HUES64 (cell line): ENCODE results near the gene BSG.

Source experiments
- H3K27ac ChIP-seq: 2 replicates; pipeline ENCODE4 v1.7.0; 2013; ENCODE audit warnings: low read depth, low read length, inconsistent platforms
- H3K27me3 ChIP-seq: 2 replicates; pipeline ENCODE4 v1.6.1; 2013; ENCODE audit warnings: mild to moderate bottlenecking, low read length; ENCODE audit not compliant: insufficient read depth
- H3K36me3 ChIP-seq: 2 replicates; pipeline ENCODE4 v1.6.1; 2013; ENCODE audit warnings: mild to moderate bottlenecking, low read length; ENCODE audit not compliant: insufficient read depth
- H3K4me1 ChIP-seq: 2 replicates; pipeline ENCODE4 v1.6.1; 2013; ENCODE audit warnings: mild to moderate bottlenecking, low read length, moderate library complexity; ENCODE audit not compliant: insufficient read depth
- H3K4me3 ChIP-seq: 2 replicates; pipeline ENCODE4 v1.5.1; 2013; ENCODE audit warnings: mild to moderate bottlenecking, low read length, moderate library complexity
- H3K9ac ChIP-seq: 2 replicates; pipeline ENCODE4 v1.6.1; 2013; ENCODE audit warnings: mild to moderate bottlenecking, low read depth, low read length
- H3K9me3 ChIP-seq: 2 replicates; pipeline ENCODE4 v1.6.1; 2013; ENCODE audit warnings: low read depth, low read length; ENCODE audit not compliant: insufficient read depth
- WGBS: fragments of 150-250, 120-280 bp; methylation state at CpG from one replicate; pipeline ENCODE4 v1.1.7; 2013; ENCODE audit warnings: missing lambda C conversion rate; 5-methylcytosine and 5-hydroxymethylcytosine counted together

BSG gene

GRCh38 chr19:575527-576506 is 3.4 kb downstream of the BSG start:
- Histone ChIP-seq H3K27ac (no peak overlapping the region), H3K36me3 (peaks cover 35% of the 10 kb centered on the region), H3K27me3 (no peaks in the 10 kb centered on the region), H3K9ac (no peak overlapping the region), H3K4me1 (peaks cover 4% of the 10 kb centered on the region; the same call in 1 of the 2 replicates), H3K4me3 (0 out of 2 replicates have a peak overlapping the region, but pooled peaks have one; percentile 94), H3K9me3 (no peaks in the 10 kb centered on the region)
- 83% methylated on average over 34 of the region's 38 CpGs for WGBS

DNA sequence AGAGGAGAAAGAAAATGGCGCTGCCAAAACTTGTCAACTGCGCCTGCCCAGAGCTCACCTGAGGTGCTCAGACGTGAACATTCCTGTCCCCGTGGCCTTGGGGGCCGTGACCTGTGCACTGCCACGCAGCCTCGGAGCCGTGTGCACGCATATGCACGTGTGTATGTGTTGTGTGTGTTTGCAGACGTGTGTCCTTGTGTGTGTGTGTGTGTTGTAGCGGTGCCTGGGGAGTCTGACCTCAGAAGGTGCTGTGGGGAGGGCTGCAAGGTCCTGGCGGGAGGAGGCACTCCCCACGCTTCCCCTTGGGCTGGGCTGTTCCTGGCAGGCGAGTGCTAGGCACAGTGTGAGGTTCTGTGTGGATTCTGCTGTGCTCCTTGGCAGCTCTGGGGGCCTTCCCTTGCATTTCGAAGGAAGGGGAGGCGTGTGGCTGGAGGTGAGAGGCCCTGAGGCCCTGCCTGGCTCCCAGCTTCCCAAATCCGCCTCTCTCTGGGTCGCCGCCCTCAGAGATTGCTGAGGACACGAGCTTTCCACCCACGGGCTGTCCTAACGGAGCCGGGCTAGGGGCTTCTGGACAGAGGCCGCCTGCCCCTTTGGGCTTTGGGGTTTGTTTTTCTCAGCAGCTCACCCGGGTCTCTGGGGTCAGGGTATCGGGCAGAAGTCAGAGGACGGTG is 4.5 kb downstream of the BSG start:
- H3K4me1 ChIP-seq: peaks cover 4% of the 10 kb centered on the region; the same call in 1 of the 2 replicates
- no peak overlapping the region for H3K9ac ChIP-seq
- WGBS: 94% methylated on average over 28 of the region's 28 CpGs
- no peak overlapping the region for H3K27ac ChIP-seq
- no peaks in the 10 kb centered on the region for H3K27me3 ChIP-seq
- H3K4me3 ChIP-seq: no peak overlapping the region
- H3K36me3 ChIP-seq: peaks cover 44% of the 10 kb centered on the region
- no peaks in the 10 kb centered on the region for H3K9me3 ChIP-seq

DNA sequence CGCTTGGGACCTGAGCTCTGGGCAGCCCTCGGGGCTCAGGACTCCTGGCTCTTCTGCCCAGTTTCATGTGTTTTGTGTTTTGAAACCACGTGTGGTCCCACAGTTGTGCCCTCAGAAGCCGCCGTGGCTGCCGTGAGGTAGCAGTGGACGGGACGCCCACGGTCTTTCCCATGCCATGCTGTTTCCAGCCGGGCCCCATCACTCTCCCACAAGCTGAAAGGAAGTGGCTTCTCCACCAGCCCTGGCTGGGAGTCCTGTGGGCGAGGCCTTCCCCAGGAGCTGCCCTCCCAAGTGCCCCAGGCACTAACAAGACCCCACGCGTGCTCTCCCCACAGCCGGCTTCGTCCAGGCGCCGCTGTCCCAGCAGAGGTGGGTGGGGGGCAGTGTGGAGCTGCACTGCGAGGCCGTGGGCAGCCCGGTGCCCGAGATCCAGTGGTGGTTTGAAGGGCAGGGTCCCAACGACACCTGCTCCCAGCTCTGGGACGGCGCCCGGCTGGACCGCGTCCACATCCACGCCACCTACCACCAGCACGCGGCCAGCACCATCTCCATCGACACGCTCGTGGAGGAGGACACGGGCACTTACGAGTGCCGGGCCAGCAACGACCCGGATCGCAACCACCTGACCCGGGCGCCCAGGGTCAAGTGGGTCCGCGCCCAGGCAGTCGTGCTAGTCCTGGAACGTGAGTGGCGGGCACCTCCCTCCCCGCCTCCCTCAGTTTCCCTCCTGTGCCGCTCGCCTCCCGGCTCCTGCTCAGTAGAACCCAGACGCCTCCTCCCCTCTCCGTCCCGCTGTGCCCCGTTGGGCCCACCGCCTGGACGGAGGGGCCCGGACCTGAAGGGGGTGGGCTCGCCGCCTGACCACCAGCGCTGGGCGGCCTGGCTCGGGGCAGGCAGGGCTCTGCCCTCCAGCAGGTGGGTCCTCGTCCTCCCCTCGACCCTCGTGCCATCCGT is 5.3 kb downstream of the BSG start:
- WGBS: 94% methylated on average over 66 of the region's 66 CpGs
- Histone ChIP-seq H3K27ac (no peak overlapping the region), H3K9ac (no peak overlapping the region; the same call in 1 of the 2 replicates), H3K9me3 (no peaks in the 10 kb centered on the region), H3K4me1 (peaks cover 4% of the 10 kb centered on the region; the same call in 1 of the 2 replicates), H3K4me3 (no peak overlapping the region), H3K36me3 (peaks cover 49% of the 10 kb centered on the region), H3K27me3 (no peaks in the 10 kb centered on the region)

GRCh38 chr19:579111-579841 is 6.9 kb downstream of the BSG start:
- Histone ChIP-seq H3K27me3 (no peaks in the 10 kb centered on the region), H3K9ac (no peak overlapping the region), H3K4me1 (peaks cover 4% of the 10 kb centered on the region; the same call in 1 of the 2 replicates), H3K4me3 (no peak overlapping the region), H3K9me3 (no peaks in the 10 kb centered on the region), H3K27ac (no peak overlapping the region), H3K36me3 (peaks cover 54% of the 10 kb centered on the region)
- 96% methylated on average over 46 of the region's 46 CpGs for WGBS

DNA sequence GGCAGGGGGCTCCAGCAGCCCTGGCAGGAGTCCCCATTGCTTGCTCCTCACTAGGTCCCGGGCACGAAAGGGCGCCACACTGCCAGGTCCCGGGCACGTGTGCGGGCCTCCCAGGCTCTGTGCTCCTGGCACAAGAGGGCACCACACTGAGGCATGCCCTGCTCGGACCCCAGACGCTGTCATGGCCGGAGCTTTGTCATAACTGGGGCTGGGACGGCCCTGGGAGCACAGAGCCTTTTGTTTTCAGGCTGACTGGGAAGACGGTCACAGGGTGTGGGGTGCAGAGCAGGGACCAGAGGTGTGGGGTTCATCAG is 7.4 kb downstream of the BSG start:
- 95% methylated on average over 11 of the region's 11 CpGs for WGBS
- H3K4me3 ChIP-seq: no peak overlapping the region

DNA sequence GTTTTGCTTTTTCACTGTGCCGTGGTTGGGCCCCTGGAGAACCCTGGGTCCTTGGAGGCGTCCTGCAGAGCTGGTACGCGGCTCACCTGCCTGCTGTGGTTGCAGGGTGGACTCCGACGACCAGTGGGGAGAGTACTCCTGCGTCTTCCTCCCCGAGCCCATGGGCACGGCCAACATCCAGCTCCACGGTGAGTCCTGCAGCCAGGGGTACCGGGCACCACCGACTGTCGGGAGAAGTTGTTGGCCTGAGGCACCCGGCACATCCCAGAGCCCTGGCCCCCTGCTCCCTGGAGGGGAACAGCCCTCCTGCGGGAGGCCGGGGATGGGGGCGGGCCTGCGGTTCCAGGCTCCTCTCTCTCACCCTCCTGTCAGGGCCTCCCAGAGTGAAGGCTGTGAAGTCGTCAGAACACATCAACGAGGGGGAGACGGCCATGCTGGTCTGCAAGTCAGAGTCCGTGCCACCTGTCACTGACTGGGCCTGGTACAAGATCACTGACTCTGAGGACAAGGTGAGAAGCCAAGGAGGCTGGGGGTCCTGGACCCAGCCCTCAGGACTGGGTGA is 8.0 kb downstream of the BSG start:
- 96% methylated on average over 22 of the region's 22 CpGs for WGBS
- Histone ChIP-seq H3K9me3 (no peaks in the 10 kb centered on the region), H3K9ac (no peak overlapping the region), H3K4me3 (no peak overlapping the region), H3K36me3 (peaks cover 54% of the 10 kb centered on the region), H3K4me1 (no peaks in the 10 kb centered on the region), H3K27ac (no peak overlapping the region), H3K27me3 (no peaks in the 10 kb centered on the region)

More for the DNA sequence above, 7.4 kb downstream of the BSG start:
- no peaks in the 10 kb centered on the region for H3K27me3 ChIP-seq
- H3K27ac ChIP-seq: no peak overlapping the region
- H3K9ac ChIP-seq: no peak overlapping the region
- no peaks in the 10 kb centered on the region for H3K9me3 ChIP-seq
- H3K36me3 ChIP-seq: peaks cover 54% of the 10 kb centered on the region
- peaks cover 4% of the 10 kb centered on the region; the same call in 1 of the 2 replicates for H3K4me1 ChIP-seq

DNA sequence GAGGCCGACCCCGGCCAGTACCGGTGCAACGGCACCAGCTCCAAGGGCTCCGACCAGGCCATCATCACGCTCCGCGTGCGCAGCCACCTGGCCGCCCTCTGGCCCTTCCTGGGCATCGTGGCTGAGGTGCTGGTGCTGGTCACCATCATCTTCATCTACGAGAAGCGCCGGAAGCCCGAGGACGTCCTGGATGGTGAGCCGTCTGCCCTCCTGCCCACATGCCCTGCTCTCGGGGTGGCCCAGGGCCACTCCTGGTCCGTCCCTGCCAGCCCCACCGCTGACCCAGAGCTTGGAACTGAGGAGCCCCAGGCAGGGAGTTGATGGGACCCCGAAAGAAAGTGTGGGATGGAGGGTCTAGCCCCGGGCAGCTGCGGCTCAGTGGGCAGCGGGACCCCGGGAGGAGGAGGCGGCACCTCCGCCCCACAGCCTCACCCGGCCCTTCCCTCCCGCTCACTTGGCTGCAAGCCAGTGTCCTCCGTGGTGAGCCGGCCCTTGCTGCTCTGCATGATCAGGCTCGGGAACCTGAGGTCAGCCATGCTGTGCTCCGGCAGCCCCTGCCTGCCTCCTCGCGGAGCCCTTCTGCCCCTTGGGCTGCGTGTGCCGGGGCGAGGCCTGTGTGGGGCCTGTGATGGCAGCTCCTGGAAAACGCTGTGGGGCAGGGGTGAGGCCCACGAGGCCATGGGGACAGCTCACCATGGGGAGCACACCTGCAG is 9.2 kb downstream of the BSG start:
- peaks cover 51% of the 10 kb centered on the region for H3K36me3 ChIP-seq
- 96% methylated on average over 40 of the region's 40 CpGs for WGBS
- no peaks in the 10 kb centered on the region for H3K27me3 ChIP-seq
- no peaks in the 10 kb centered on the region for H3K9me3 ChIP-seq
- H3K4me1 ChIP-seq: no peaks in the 10 kb centered on the region
- no peak overlapping the region for H3K4me3 ChIP-seq
- H3K9ac ChIP-seq: no peak overlapping the region
- no peak overlapping the region for H3K27ac ChIP-seq

GRCh38 chr19:582497-583197 is 10.3 kb downstream of the BSG start:
- Histone ChIP-seq H3K36me3 (peaks cover 46% of the 10 kb centered on the region), H3K27ac (no peak overlapping the region), H3K27me3 (no peaks in the 10 kb centered on the region), H3K4me3 (no peak overlapping the region), H3K9me3 (no peaks in the 10 kb centered on the region), H3K4me1 (no peaks in the 10 kb centered on the region), H3K9ac (no peak overlapping the region)
- WGBS: 92% methylated on average over 31 of the region's 31 CpGs

DNA sequence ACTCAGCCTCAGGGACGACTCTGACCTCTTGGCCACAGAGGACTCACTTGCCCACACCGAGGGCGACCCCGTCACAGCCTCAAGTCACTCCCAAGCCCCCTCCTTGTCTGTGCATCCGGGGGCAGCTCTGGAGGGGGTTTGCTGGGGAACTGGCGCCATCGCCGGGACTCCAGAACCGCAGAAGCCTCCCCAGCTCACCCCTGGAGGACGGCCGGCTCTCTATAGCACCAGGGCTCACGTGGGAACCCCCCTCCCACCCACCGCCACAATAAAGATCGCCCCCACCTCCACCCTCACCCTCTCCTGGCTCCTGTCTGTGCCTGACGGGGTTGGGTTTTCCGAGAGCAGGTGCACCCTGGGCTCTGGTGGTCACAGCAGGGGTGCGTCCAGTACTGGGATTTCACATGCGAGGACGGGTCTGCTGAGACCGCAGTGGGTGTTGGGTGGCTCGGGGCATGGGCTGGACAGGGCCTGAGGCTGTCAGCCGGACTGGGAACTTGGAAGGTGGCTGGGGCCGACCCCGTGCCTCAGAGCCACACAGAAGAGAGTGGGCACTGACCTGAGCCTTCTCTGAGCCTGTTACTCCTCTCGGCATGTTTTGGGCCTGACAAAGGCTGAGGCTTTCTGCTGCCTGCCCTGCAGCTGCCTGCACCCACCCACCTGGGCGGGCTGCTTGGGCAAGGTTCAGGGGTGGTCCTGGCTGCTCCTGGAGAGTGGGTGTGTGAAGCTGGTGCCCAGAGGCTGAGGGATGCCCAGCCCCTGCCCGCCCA is 11.0 kb downstream of the BSG start:
- Histone ChIP-seq H3K27ac (no peak overlapping the region), H3K4me1 (no peaks in the 10 kb centered on the region), H3K9ac (no peak overlapping the region), H3K9me3 (no peaks in the 10 kb centered on the region), H3K36me3 (peaks cover 38% of the 10 kb centered on the region), H3K27me3 (peaks cover 7% of the 10 kb centered on the region), H3K4me3 (no peak overlapping the region)
- WGBS: 91% methylated on average over 27 of the region's 27 CpGs
